ENCODE measurements around the gene SLC18A2.

SLC18A2 gene

GRCh38 chr10:117316701-117317100, 75.8 kb downstream of the SLC18A2 start:
- TF ChIP-seq ZFX (IDR thresholded peaks at IDR 0.05), result no peak

DNA sequence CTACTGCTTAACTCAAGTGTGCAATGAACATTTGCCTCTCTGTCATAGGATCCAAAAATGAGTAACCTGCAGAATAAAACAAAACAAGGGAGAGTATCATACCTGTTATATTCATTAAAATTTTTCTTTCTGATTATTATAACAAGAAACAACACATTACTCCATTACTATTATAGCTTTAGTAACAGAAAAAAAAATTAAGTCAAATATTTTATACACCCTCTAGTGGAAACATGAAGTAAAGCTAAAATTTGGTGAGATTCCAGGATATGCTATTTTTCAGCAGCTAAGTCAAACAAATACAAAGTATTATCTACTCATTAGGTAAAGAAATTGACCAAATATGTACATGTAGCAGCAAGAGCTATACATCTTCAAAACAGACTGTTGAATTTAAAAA, 78.0 kb downstream of the SLC18A2 start:
- peak; percentile 68 for TF ChIP-seq CTCF (conservative IDR thresholded peaks at IDR 0.05)
- no peak for TF ChIP-seq ZFX (IDR thresholded peaks at IDR 0.05)
- no peak overlapping the region for H3K27ac ChIP-seq

More at GRCh38 chr10:117316701-117317100, 75.8 kb downstream of the SLC18A2 start:
- no peak overlapping the region for H3K27ac ChIP-seq

- no peak overlapping the region for H3K27ac ChIP-seq
These were observed 79.2 kb downstream of the SLC18A2 start for GRCh38 chr10:117320050-117320665.

DNA sequence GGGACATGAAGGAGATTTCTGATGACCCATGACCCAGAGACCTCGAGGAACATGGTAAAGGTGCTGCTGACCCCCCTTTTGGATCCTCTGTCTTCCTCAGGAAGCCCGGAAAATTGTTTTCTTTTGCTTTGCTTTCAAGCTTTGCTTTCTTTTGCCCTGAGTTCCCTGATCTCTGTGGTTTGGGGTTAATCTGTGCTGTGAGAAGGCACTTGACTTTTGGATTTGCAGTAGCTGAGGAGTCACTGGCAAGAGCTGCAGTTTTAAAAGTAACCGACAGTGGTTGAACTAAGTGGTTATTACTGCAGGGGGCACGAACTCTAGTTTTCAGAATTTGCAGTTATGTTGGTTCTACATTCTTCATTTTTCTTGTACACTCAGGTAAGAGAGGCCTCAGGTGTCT, 81.3 kb downstream of the SLC18A2 start:
- no peak overlapping the region for H3K27ac ChIP-seq
- TF ChIP-seq CTCF (conservative IDR thresholded peaks at IDR 0.05), result no peak
- no peak for TF ChIP-seq ZFX (IDR thresholded peaks at IDR 0.05)

More at GRCh38 chr10:117320050-117320665, 79.2 kb downstream of the SLC18A2 start:
- TF ChIP-seq CTCF (conservative IDR thresholded peaks at IDR 0.05) (peak; percentile 82), ZFX (IDR thresholded peaks at IDR 0.05) (no peak)

- no peak overlapping the region for H3K27ac ChIP-seq
- TF ChIP-seq ZFX (IDR thresholded peaks at IDR 0.05) (no peak), CTCF (conservative IDR thresholded peaks at IDR 0.05) (no peak)
These were observed 83.5 kb downstream of the SLC18A2 start for GRCh38 chr10:117324367-117324766.

- no peak overlapping the region for H3K27ac ChIP-seq
- TF ChIP-seq ZFX (IDR thresholded peaks at IDR 0.05) (no peak), CTCF (conservative IDR thresholded peaks at IDR 0.05) (no peak)
These were observed 86.3 kb downstream of the SLC18A2 start for GRCh38 chr10:117327262-117327661.

All from C4-2B (cell line).